Naive thymus-derived CD8-positive, alpha-beta T cell (primary cell): ENCODE data around the gene ZBTB18. TPM values are rescaled to one million over a fixed set of nuclear protein-coding genes. Genes with fewer than 3 reads are reported as not detected.

Experiments used
- ATAC-seq, 2 donors: fragments of 150-1000 bp; cut with Tn5 transposase in 1 of 2; sonication (Bioruptor Pico), chemical (Tn5 transposase) in 1 of 2; 1 replicate in 1 of 2; 2 replicates in 1 of 2; pipeline ENCODE4 v1.10.0; 2021; ENCODE audit warnings: mild to moderate bottlenecking in 2 of 2, moderate library complexity in 2 of 2
- POLR2A ChIA-PET: fragments of 350-600 bp; sonication (Branson Sonifier 250); formaldehyde crosslinking; loops from one replicate; lab custom pipeline; 2021; ENCODE audit warnings: antibody characterized with exemption; lab: Charles Lee
- DNase-seq, 10 donors: peaks; one replicate each; pipeline versions ENCODE4 v3.0.0 to v3.0.0-alpha.2; 2020 to 2022
- H3K27ac Mint-ChIP-seq, 10 donors: one replicate each; pipeline ENCODE4 v1.8.0; 2020 to 2022; ENCODE audit warnings: mild to moderate bottlenecking in 10 of 10, mixed read lengths in 10 of 10, moderate library complexity in 4 of 10, inconsistent platforms in 1 of 10
- H3K27me3 Mint-ChIP-seq, 5 donors: one replicate each; pipeline ENCODE4 v1.8.0; 2021 to 2022; ENCODE audit warnings: mixed read lengths in 5 of 5
- H3K36me3 Mint-ChIP-seq, 3 donors: one replicate each; pipeline ENCODE4 v1.8.0; 2020 to 2022; ENCODE audit warnings: mixed read lengths in 3 of 3, mild to moderate bottlenecking in 2 of 3, inconsistent platforms in 1 of 3
- H3K4me1 Mint-ChIP-seq, 4 donors: one replicate each; pipeline ENCODE4 v1.8.0; 2021 to 2022; ENCODE audit warnings: mixed read lengths in 4 of 4
- H3K4me3 Mint-ChIP-seq, 10 donors: one replicate each; pipeline ENCODE4 v1.8.0; 2020 to 2022; ENCODE audit warnings: mild to moderate bottlenecking in 10 of 10, mixed read lengths in 10 of 10, moderate library complexity in 6 of 10, inconsistent platforms in 1 of 10
- H3K9me3 Mint-ChIP-seq, 9 donors: one replicate each; pipeline ENCODE4 v1.8.0; 2020 to 2022; ENCODE audit warnings: mixed read lengths in 9 of 9, mild to moderate bottlenecking in 3 of 9, inconsistent platforms in 1 of 9, moderate library complexity in 1 of 9
- polyA plus RNA-seq, 3 donors: library from polyadenylated mRNA; unstranded; fragments of 300-500 nt; fragmentation: Illumina TruSeq; gene quantifications; one replicate each; pipeline ENCODE4 v1.2.3, GENCODE V29; 2021
- total RNA-seq, 8 experiments: library from RNA in 2 of 8; stranded (reverse) in 2 of 8; gene quantifications; one replicate each; pipeline ENCODE4 v1.2.3 and lab custom pipeline; 2021 to 2026

ZBTB18 gene
- total and polyA plus RNA-seq, 5 experiments from 2014 or later: 2.7 to 71.8 (median 5.0) TPM

- DNase-seq (no peak), ATAC-seq (no peak)
- peaks cover 4 to 14% (median 8%) of the 10 kb centered on the region in 4 donors for H3K4me1 Mint-ChIP-seq
- POLR2A ChIA-PET: interaction anchor here (0.7 to 2.1 kb wide), 3 partner anchors 8 to 14 kb away, joined by 4 to 16 read pairs (median 5); partner anchors contain the start of gene ZBTB18
- no peak overlapping the region for H3K27ac Mint-ChIP-seq
- no peak overlapping the region for H3K4me3 Mint-ChIP-seq
- H3K9me3 Mint-ChIP-seq: no peaks in the 10 kb centered on the region
- no peaks in the 10 kb centered on the region for H3K27me3 Mint-ChIP-seq
- H3K36me3 Mint-ChIP-seq: no peaks in the 10 kb centered on the region
These were observed 14.9 kb downstream of the ZBTB18 start for GRCh38 chr1:244065960-244066388.

- no peak for DNase-seq
- POLR2A ChIA-PET: interaction anchor here (0.5 kb wide), 1 partner anchor 388 kb away, joined by 3 read pairs; no protein-coding TSS in a partner anchor
- H3K27ac Mint-ChIP-seq: no peak overlapping the region
These were observed 16.1 kb downstream of the ZBTB18 start for GRCh38 chr1:244066954-244067716.

GRCh38 chr1:244067893-244068292, 16.8 kb downstream of the ZBTB18 start:
- Mint-ChIP-seq H3K27me3 (no peaks in the 10 kb centered on the region), H3K36me3 (no peaks in the 10 kb centered on the region), H3K4me3 (no peak overlapping the region), H3K9me3 (no peaks in the 10 kb centered on the region), H3K4me1 (peaks cover 9 to 17% (median 13%) of the 10 kb centered on the region in 4 donors), H3K27ac (peak overlapping the region in 1 of 10 donors; percentile 11)
- ATAC-seq (no peak), DNase-seq (no peak)
- POLR2A ChIA-PET: interaction anchor here (1.1 kb wide), 1 partner anchor 15 kb away, joined by 4 read pairs; no protein-coding TSS in a partner anchor

More at GRCh38 chr1:244066954-244067716, 16.1 kb downstream of the ZBTB18 start:
- H3K4me1 Mint-ChIP-seq: peaks cover 4 to 14% (median 8%) of the 10 kb centered on the region in 4 donors
- H3K36me3 Mint-ChIP-seq: no peaks in the 10 kb centered on the region
- no peak overlapping the region for H3K4me3 Mint-ChIP-seq
- H3K27me3 Mint-ChIP-seq: no peaks in the 10 kb centered on the region
- no peak for ATAC-seq
- H3K9me3 Mint-ChIP-seq: no peaks in the 10 kb centered on the region

- H3K27ac Mint-ChIP-seq: peak overlapping the region in 1 of 10 donors; percentile 8
- no peaks in the 10 kb centered on the region for H3K36me3 Mint-ChIP-seq
- H3K27me3 Mint-ChIP-seq: no peaks in the 10 kb centered on the region
- DNase-seq: no peak
- no peak overlapping the region for H3K4me3 Mint-ChIP-seq
- POLR2A ChIA-PET: interaction anchor here (1.1 kb wide), 1 partner anchor 16 kb away, joined by 4 read pairs; no protein-coding TSS in a partner anchor
- ATAC-seq: no peak
- no peaks in the 10 kb centered on the region for H3K9me3 Mint-ChIP-seq
- peaks cover 9 to 20% (median 14%) of the 10 kb centered on the region in 4 donors for H3K4me1 Mint-ChIP-seq
These were observed 17.5 kb downstream of the ZBTB18 start for GRCh38 chr1:244068567-244068966.

- Mint-ChIP-seq H3K4me3 (no peak overlapping the region), H3K4me1 (peaks cover 14 to 28% (median 22%) of the 10 kb centered on the region in 4 donors), H3K36me3 (no peaks in the 10 kb centered on the region), H3K27ac (peak overlapping the region in 1 of 10 donors; percentile 40), H3K9me3 (no peaks in the 10 kb centered on the region), H3K27me3 (no peaks in the 10 kb centered on the region)
- ATAC-seq: no peak
- POLR2A ChIA-PET: no interaction called here
- DNase-seq: no peak
These were observed 18.3 kb downstream of the ZBTB18 start for GRCh38 chr1:244069326-244069898.

- DNase-seq (peak; percentile 41 to 91 (median 82)), ATAC-seq (peak; percentile 94 to 96)
- H3K4me3 Mint-ChIP-seq: peak overlapping the region; percentile 77 to 97 (median 86)
- no peaks in the 10 kb centered on the region for H3K27me3 Mint-ChIP-seq
- POLR2A ChIA-PET: interaction anchor here (1.0 to 8.1 kb wide), 7 partner anchors 9 to 165 kb away, joined by 3 to 263 read pairs (median 6); partner anchors contain the start of gene ZBTB18
- peaks cover 19 to 60% (median 52%) of the 10 kb centered on the region in 4 donors for H3K4me1 Mint-ChIP-seq
- peak overlapping the region; percentile 90 to 99 (median 98) for H3K27ac Mint-ChIP-seq
- no peaks in the 10 kb centered on the region for H3K36me3 Mint-ChIP-seq
- no peaks in the 10 kb centered on the region for H3K9me3 Mint-ChIP-seq
These were observed 23.6 kb downstream of the ZBTB18 start for GRCh38 chr1:244074559-244075171.

- Mint-ChIP-seq H3K36me3 (no peaks in the 10 kb centered on the region), H3K4me3 (peak overlapping the region; percentile 77 to 97 (median 86)), H3K27ac (peak overlapping the region; percentile 90 to 99 (median 98)), H3K27me3 (no peaks in the 10 kb centered on the region), H3K9me3 (no peaks in the 10 kb centered on the region), H3K4me1 (peaks cover 19 to 56% (median 52%) of the 10 kb centered on the region in 4 donors)
- DNase-seq (no peak), ATAC-seq (peak; percentile 54 to 55)
- POLR2A ChIA-PET: interaction anchor here (1.0 to 8.1 kb wide), 7 partner anchors 10 to 164 kb away, joined by 3 to 263 read pairs (median 6); partner anchors contain the start of gene ZBTB18
These were observed 24.2 kb downstream of the ZBTB18 start for GRCh38 chr1:244075247-244075722.

GRCh38 chr1:244076740-244077139, 25.7 kb downstream of the ZBTB18 start:
- no peak for ATAC-seq
- Mint-ChIP-seq H3K27me3 (no peaks in the 10 kb centered on the region), H3K4me1 (peaks cover 19 to 56% (median 52%) of the 10 kb centered on the region in 4 donors), H3K4me3 (peak overlapping the region in 3 of 10 donors; percentile 22 to 85 (median 22)), H3K9me3 (no peaks in the 10 kb centered on the region), H3K27ac (peak overlapping the region in 9 of 10 donors; percentile 24 to 99 (median 80)), H3K36me3 (no peaks in the 10 kb centered on the region)
- POLR2A ChIA-PET: interaction anchor here (8.1 kb wide), 1 partner anchor 26 kb away, joined by 263 read pairs; the partner anchor contains the start of gene ZBTB18
- DNase-seq: no peak

GRCh38 chr1:244077473-244078220, 26.6 kb downstream of the ZBTB18 start:
- Mint-ChIP-seq H3K27ac (peak overlapping the region in 8 of 10 donors; percentile 31 to 98 (median 72)), H3K4me3 (peak overlapping the region in 5 of 10 donors; percentile 36 to 55 (median 50)), H3K36me3 (no peaks in the 10 kb centered on the region), H3K9me3 (no peaks in the 10 kb centered on the region), H3K4me1 (peaks cover 21 to 57% (median 48%) of the 10 kb centered on the region in 4 donors), H3K27me3 (peaks cover 0 to 8% (median 0%) of the 10 kb centered on the region in 5 donors)
- DNase-seq (no peak), ATAC-seq (no peak)
- POLR2A ChIA-PET: interaction anchor here (0.7 to 8.1 kb wide), 3 partner anchors 12 to 131 kb away, joined by 3 to 263 read pairs (median 5); partner anchors contain the start of gene ZBTB18

GRCh38 chr1:244080343-244080929, 29.4 kb downstream of the ZBTB18 start:
- DNase-seq (no peak), ATAC-seq (no peak)
- Mint-ChIP-seq H3K36me3 (no peaks in the 10 kb centered on the region), H3K9me3 (no peaks in the 10 kb centered on the region), H3K27ac (peak overlapping the region in 2 of 10 donors; percentile 48 to 52), H3K4me1 (peaks cover 12 to 35% (median 31%) of the 10 kb centered on the region in 4 donors), H3K27me3 (peaks cover 0 to 13% (median 7%) of the 10 kb centered on the region in 5 donors), H3K4me3 (no peak overlapping the region)
- POLR2A ChIA-PET: interaction anchor here (8.1 kb wide), 1 partner anchor 30 kb away, joined by 263 read pairs; the partner anchor contains the start of gene ZBTB18

- ATAC-seq: no peak
- no peaks in the 10 kb centered on the region for H3K9me3 Mint-ChIP-seq
- H3K4me1 Mint-ChIP-seq: peaks cover 5 to 10% (median 9%) of the 10 kb centered on the region in 4 donors
- peaks cover 0 to 13% (median 9%) of the 10 kb centered on the region in 5 donors for H3K27me3 Mint-ChIP-seq
- H3K27ac Mint-ChIP-seq: peak overlapping the region in 2 of 10 donors; percentile 10 to 58
- no peaks in the 10 kb centered on the region for H3K36me3 Mint-ChIP-seq
- POLR2A ChIA-PET: interaction anchor here (1.0 kb wide), 1 partner anchor 20 kb away, joined by 3 read pairs; no protein-coding TSS in a partner anchor
- no peak overlapping the region for H3K4me3 Mint-ChIP-seq
- DNase-seq: no peak
These were observed 31.9 kb downstream of the ZBTB18 start for GRCh38 chr1:244082969-244083368.
